Measurements from ENCODE around the gene SEMA3G. TPM values are rescaled to one million over a fixed set of nuclear protein-coding genes. Genes with fewer than 3 reads are reported as not detected.
A peak's percentile ranks its signal among the peaks of the same experiment; 100 is the strongest.

Gene SEMA3G
- total and polyA plus RNA-seq, 2 experiments from 2014 or later, result 3.4 to 13.6 TPM

DNA sequence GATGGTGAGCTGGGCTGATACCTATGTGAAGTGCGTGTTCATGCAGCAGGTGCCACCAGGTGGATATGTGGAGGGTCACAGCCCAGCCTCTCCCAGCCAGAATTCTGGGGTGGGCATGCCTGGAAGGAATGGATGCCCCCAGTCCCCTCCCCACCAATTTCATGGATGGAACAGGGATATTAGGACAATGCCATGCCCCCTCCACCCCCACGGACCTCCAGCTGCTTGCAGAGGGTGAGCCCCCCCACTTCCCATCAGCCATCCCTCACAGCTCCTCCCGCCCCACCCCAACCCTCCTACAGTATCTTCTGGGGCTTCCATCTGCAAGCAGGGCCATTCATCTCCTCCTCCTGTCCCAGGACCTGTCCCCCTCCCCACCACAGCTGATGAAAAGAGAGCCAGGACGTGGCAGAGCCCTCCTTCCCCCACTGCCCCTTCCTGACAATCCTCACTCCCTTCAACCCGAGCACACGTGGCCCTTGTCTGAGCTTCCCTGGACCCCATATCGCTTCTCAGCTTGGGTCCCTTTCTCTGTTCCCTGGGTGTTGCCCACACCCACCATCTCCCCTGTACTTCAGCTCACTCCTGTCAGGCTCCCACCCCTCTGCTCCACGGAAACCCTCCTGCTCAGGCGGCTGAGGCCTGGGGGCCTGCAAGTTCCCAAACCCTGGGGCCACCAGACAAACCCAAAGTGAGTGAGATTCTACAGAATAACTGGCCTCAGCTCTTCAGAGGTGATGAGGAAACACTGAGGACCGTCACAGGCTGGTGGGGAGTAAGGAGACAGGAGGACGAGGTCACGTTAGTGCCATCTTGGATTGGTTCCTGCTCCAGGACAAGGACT is 2.8 kb upstream of the SEMA3G start:
- peak overlapping the region; percentile 99 for H3K27ac ChIP-seq
- TF ChIP-seq, protein P1, sequence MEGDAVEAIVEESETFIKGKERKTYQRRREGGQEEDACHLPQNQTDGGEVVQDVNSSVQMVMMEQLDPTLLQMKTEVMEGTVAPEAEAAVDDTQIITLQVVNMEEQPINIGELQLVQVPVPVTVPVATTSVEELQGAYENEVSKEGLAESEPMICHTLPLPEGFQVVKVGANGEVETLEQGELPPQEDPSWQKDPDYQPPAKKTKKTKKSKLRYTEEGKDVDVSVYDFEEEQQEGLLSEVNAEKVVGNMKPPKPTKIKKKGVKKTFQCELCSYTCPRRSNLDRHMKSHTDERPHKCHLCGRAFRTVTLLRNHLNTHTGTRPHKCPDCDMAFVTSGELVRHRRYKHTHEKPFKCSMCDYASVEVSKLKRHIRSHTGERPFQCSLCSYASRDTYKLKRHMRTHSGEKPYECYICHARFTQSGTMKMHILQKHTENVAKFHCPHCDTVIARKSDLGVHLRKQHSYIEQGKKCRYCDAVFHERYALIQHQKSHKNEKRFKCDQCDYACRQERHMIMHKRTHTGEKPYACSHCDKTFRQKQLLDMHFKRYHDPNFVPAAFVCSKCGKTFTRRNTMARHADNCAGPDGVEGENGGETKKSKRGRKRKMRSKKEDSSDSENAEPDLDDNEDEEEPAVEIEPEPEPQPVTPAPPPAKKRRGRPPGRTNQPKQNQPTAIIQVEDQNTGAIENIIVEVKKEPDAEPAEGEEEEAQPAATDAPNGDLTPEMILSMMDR (IDR thresholded peaks at IDR 0.05; ENCODE audit: low read depth, low read length), result no peak
- peaks cover 20% of the 10 kb centered on the region for H3K36me3 ChIP-seq
- H3K27me3 ChIP-seq, result no peaks in the 10 kb centered on the region
- H3K4me3 ChIP-seq, result no peak overlapping the region
- peaks cover 27% of the 10 kb centered on the region for H3K4me1 ChIP-seq (ENCODE audit: low read depth)
- no peak for DNase-seq (ENCODE audit: low read depth in 1 of 2, low spot score in 1 of 2)
- no peaks in the 10 kb centered on the region for H3K9me3 ChIP-seq (ENCODE audit: low read depth)

DNA sequence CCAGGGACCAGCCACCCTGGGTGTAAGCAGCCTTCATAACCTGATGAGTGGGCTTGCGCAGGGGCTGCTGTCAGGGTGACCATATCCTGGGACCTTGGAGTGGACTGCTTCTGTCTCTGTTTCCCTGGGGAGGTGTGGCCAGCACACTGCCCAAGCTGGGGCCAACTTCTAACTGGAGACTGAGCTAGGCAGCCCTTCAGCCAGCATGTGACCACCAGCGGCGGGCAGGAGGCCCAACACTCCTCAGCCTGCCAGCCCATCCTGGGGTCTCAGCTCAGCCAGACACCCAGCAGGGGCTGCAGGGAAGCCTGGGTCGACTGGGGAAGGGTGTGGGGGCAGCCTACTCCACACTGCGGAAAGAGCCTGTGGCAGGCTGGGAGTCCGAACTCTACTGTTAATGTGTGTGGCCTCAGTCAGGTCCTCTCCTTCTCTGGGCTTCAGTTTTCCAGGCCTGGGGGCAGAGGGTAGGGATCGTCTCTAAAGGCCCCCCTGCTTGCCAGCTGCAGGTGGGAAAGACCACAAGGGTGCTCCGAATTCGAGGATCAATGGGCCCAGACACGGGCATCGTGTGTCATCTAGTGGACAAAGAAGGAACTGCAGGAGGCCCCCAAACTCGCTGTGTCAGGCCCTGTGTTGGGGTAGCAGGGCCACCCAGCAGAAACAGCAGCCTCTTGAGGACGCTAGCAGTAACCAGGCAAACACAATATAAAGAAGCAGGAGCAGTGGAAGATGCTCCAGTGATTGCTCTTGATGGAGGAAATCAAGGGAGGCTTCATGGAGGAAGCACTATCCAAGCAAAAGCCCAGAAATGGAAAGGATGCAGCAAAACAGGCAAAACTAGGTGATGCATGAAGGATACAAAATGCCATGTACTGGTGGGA is 2.0 kb upstream of the SEMA3G start:
- Histone ChIP-seq H3K36me3 (peaks cover 15% of the 10 kb centered on the region), H3K27me3 (no peaks in the 10 kb centered on the region), H3K4me3 (no peak overlapping the region), H3K4me1 (ENCODE audit: low read depth) (peaks cover 20% of the 10 kb centered on the region), H3K9me3 (ENCODE audit: low read depth) (no peaks in the 10 kb centered on the region), H3K27ac (no peak overlapping the region)
- TF ChIP-seq, protein P1 (IDR thresholded peaks at IDR 0.05; ENCODE audit: low read depth, low read length), result peak; percentile 100
- DNase-seq (ENCODE audit: low read depth in 1 of 2, low spot score in 1 of 2), result peak; percentile 56 to 80

DNA sequence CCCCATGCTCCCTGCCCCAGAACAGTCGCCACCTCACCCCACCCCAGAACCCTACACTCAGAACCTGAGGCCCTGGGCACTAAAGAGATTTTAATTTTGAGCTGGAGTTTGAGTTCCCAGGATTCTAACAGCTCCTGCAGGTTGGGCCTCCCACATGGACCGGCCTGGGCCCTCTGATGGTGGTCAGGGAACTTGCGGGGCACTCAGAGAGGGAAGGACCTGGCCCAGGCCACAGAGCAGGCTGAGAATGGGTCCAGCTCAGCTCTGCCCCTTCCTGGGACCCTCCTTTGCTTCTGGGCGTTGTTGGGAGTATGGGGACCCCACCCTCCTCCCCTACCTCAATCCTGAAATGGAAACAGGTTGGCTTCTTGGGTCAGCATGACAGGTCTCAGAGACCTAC is 1.1 kb upstream of the SEMA3G start:
- no peak overlapping the region for H3K27ac ChIP-seq
- H3K27me3 ChIP-seq, result no peaks in the 10 kb centered on the region
- peaks cover 17% of the 10 kb centered on the region for H3K4me1 ChIP-seq (ENCODE audit: low read depth)
- TF ChIP-seq, protein P1 (IDR thresholded peaks at IDR 0.05; ENCODE audit: low read depth, low read length), result no peak
- H3K9me3 ChIP-seq (ENCODE audit: low read depth), result no peaks in the 10 kb centered on the region
- H3K4me3 ChIP-seq, result no peak overlapping the region
- H3K36me3 ChIP-seq, result peaks cover 8% of the 10 kb centered on the region
- no peak for DNase-seq (ENCODE audit: low read depth in 1 of 2, low spot score in 1 of 2)

DNA sequence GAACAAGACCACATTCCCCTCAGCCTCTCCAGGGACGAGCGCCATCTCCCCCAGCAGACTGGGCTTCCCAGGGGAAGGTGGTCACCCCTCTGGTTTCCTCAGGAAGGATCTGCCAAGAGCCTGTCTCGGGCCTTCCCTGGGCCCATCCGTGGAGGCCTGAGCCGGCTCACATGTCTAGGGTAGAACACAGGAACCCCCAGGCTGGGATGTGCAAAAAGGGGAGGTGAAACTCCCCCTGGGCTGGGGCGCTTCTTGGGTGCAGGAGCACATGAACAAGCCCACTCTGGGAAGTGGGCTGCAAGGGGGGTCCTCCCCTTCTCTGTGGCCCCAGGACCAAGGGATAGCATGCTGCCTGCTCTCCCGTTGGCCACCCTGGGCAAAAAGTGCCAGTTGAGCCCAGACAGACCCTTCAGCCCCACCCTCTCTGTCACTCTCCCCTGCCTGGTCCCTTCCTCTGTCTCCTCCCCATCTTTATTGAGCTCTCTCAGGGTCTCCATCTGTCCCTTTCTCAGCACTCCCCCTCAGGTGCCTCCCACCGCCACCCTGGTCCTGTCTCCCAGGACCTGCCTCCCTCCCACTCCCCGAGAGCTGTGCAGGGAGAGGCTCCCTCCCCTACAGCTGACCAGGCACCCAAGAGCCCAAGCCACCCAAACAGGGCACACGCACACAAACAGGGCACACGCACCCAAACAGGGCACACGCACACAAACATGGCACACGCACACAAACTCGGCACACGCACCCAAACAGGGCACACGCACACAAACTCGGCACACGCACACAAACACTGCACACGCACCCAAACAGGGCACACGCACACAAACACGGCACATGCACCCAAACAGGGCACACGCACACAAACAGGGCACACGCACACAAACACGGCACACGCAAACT is 864 bp downstream of the SEMA3G start:
- H3K4me1 ChIP-seq (ENCODE audit: low read depth), result peaks cover 2% of the 10 kb centered on the region
- H3K9me3 ChIP-seq (ENCODE audit: low read depth), result no peaks in the 10 kb centered on the region
- DNase-seq (ENCODE audit: low read depth in 1 of 2, low spot score in 1 of 2), result no peak
- TF ChIP-seq, protein P1 (IDR thresholded peaks at IDR 0.05; ENCODE audit: low read depth, low read length), result no peak
- H3K36me3 ChIP-seq, result no peaks in the 10 kb centered on the region
- H3K4me3 ChIP-seq, result no peak overlapping the region
- no peaks in the 10 kb centered on the region for H3K27me3 ChIP-seq
- no peak overlapping the region for H3K27ac ChIP-seq

DNA sequence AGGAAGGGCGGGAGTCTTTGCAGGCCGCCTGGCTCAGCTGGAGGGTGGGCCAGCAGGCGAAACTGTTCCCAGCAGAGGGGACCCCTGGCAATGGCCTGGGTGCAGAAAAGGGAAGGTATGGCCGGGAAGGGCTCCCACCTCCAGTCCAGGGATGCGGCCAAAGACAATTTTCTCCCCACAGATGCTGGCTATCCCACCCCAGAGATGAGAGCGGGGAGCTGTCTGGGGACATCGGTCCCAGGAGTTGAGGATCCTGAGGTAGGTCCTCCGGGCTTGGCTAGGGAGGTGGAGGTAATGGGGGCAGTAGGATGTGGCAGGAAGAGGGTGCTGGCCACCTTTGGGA is 1.7 kb downstream of the SEMA3G start:
- TF ChIP-seq, protein P1 (IDR thresholded peaks at IDR 0.05; ENCODE audit: low read depth, low read length), result no peak
- DNase-seq (ENCODE audit: low read depth in 1 of 2, low spot score in 1 of 2), result no peak
- Histone ChIP-seq H3K27me3 (no peaks in the 10 kb centered on the region), H3K27ac (no peak overlapping the region), H3K4me1 (ENCODE audit: low read depth) (peaks cover 2% of the 10 kb centered on the region), H3K36me3 (no peaks in the 10 kb centered on the region), H3K9me3 (ENCODE audit: low read depth) (no peaks in the 10 kb centered on the region), H3K4me3 (no peak overlapping the region)

Measured in cardiac muscle cell (in vitro differentiated cells and primary cell).